CD4-positive, alpha-beta T cell treated with Interleukin-15 for 1 hour (primary cell): ENCODE results near the gene SMYD3.

Experiments
- DNase-seq: peaks from one replicate; pipeline ENCODE4 v3.0.0-alpha.2; 2020

The SMYD3 gene

GRCh38 chr1:245926888-245927287 lies 580.2 kb downstream of the SMYD3 start:
- DNase-seq = no peak

- no peak for DNase-seq
Measured at GRCh38 chr1:245923215-245923614, 583.9 kb downstream of the SMYD3 start.

- no peak for DNase-seq
Measured at GRCh38 chr1:245921417-245921816, 585.7 kb downstream of the SMYD3 start.

- DNase-seq = no peak
Measured at GRCh38 chr1:245917403-245917802, 589.7 kb downstream of the SMYD3 start.

- no peak for DNase-seq
Measured at GRCh38 chr1:245915841-245916240, 591.2 kb downstream of the SMYD3 start.

- no peak for DNase-seq
Measured at GRCh38 chr1:245915406-245915805, 591.7 kb downstream of the SMYD3 start.

GRCh38 chr1:245908543-245908942 lies 598.5 kb downstream of the SMYD3 start:
- no peak for DNase-seq

GRCh38 chr1:245906207-245906606 lies 600.9 kb downstream of the SMYD3 start:
- no peak for DNase-seq

- DNase-seq = no peak
Measured at GRCh38 chr1:245903851-245904250, 603.2 kb downstream of the SMYD3 start.

- no peak for DNase-seq
Measured at GRCh38 chr1:245901565-245901964, 605.5 kb downstream of the SMYD3 start.

GRCh38 chr1:245901037-245901436 lies 606.0 kb downstream of the SMYD3 start:
- no peak for DNase-seq

- DNase-seq = no peak
Measured at GRCh38 chr1:245898581-245898980, 608.5 kb downstream of the SMYD3 start.

GRCh38 chr1:245896258-245896657 lies 610.8 kb downstream of the SMYD3 start:
- DNase-seq = no peak

- no peak for DNase-seq
Measured at GRCh38 chr1:245895455-245895959, 611.6 kb downstream of the SMYD3 start.

- DNase-seq = no peak
Measured at GRCh38 chr1:245894843-245895242, 612.2 kb downstream of the SMYD3 start.

- DNase-seq = no peak
Measured at GRCh38 chr1:245893025-245893424, 614.1 kb downstream of the SMYD3 start.

- no peak for DNase-seq
Measured at GRCh38 chr1:245888809-245889208, 618.3 kb downstream of the SMYD3 start.

- DNase-seq = no peak
Measured at GRCh38 chr1:245887829-245888228, 619.2 kb downstream of the SMYD3 start.

GRCh38 chr1:245881767-245882391 lies 625.2 kb downstream of the SMYD3 start:
- DNase-seq = no peak

GRCh38 chr1:245880754-245881403 lies 626.2 kb downstream of the SMYD3 start:
- DNase-seq = no peak

GRCh38 chr1:245879091-245879490 lies 628.0 kb downstream of the SMYD3 start:
- no peak for DNase-seq

- no peak for DNase-seq
Measured at GRCh38 chr1:245878585-245878984, 628.5 kb downstream of the SMYD3 start.

GRCh38 chr1:245877976-245878375 lies 629.1 kb downstream of the SMYD3 start:
- DNase-seq = no peak

- DNase-seq = no peak
Measured at GRCh38 chr1:245876586-245876985, 630.5 kb downstream of the SMYD3 start.
